CD14-positive monocyte (primary cell): Measurements from ENCODE around the gene DAB2IP. TPM values are rescaled to one million over a fixed set of nuclear protein-coding genes. Genes with fewer than 3 reads are reported as not detected.

ENCODE experiments used
- DNase-seq, 3 donors: peaks; one replicate each; pipeline ENCODE4 v3.0.0-alpha.2; 2011 to 2022
- H2AFZ ChIP-seq: 2 replicates; pipeline ENCODE4 v1.6.0; 2012; ENCODE audit warnings: mild to moderate bottlenecking, low read depth, low read length, inconsistent platforms; ENCODE audit not compliant: insufficient read depth, poor library complexity, severe bottlenecking
- H3K27ac ChIP-seq, 2 donors: 1 replicate in 1 of 2; 2 replicates in 1 of 2; pipeline ENCODE4 v1.5.1; 2012 to 2013; ENCODE audit warnings: low read length in 2 of 2, control low read depth in 1 of 2, inconsistent platforms in 1 of 2, low read depth in 1 of 2, mild to moderate bottlenecking in 1 of 2
- H3K27me3 ChIP-seq, 2 donors: one replicate each; pipeline versions ENCODE4 v1.6.0 to v1.6.1; 2011 to 2013; ENCODE audit warnings: low read length in 2 of 2; ENCODE audit not compliant: control insufficient read depth in 2 of 2, insufficient read depth in 2 of 2
- H3K36me3 ChIP-seq, 2 donors: replicated peaks in 1 of 2; 1 replicate in 1 of 2; 2 replicates in 1 of 2; pipeline versions ENCODE4 v1.5.1 to v1.6.1; 2012 to 2013; ENCODE audit warnings: low read length in 2 of 2, control low read depth in 1 of 2, inconsistent platforms in 1 of 2, mild to moderate bottlenecking in 1 of 2; ENCODE audit not compliant: insufficient read depth in 2 of 2, control insufficient read depth in 1 of 2
- H3K4me1 ChIP-seq, 2 donors: 1 replicate in 1 of 2; 2 replicates in 1 of 2; pipeline versions ENCODE4 v1.5.1 to v1.6.1; 2012 to 2013; ENCODE audit warnings: low read length in 2 of 2, control low read depth in 1 of 2, inconsistent platforms in 1 of 2, mild to moderate bottlenecking in 1 of 2, moderate library complexity in 1 of 2; ENCODE audit not compliant: insufficient read depth in 2 of 2, control insufficient read depth in 1 of 2
- H3K4me2 ChIP-seq: replicated peaks from 2 replicates; pipeline ENCODE3; 2012; ENCODE audit warnings: low read length, moderate library complexity, mild to moderate bottlenecking; ENCODE audit not compliant: poor library complexity, severe bottlenecking; ENCODE audit errors: extremely low read depth
- H3K4me3 ChIP-seq, 3 experiments: fragments of 200-600 bp in 1 of 3; sonication (generic) in 1 of 3; replicated peaks in 1 of 3; 1 replicate in 2 of 3; 2 replicates in 1 of 3; pipeline ENCODE4 v1.5.1; 2011 to 2013; ENCODE audit warnings: low read length in 3 of 3, mild to moderate bottlenecking in 3 of 3, control low read depth in 2 of 3, low read depth in 2 of 3, inconsistent platforms in 1 of 3, moderate library complexity in 1 of 3
- H3K79me2 ChIP-seq: 2 replicates; pipeline ENCODE4 v1.6.0; 2012; ENCODE audit warnings: mild to moderate bottlenecking, control low read depth, inconsistent platforms, low read length, moderate library complexity; ENCODE audit not compliant: insufficient read depth
- H3K9ac ChIP-seq: 2 replicates; pipeline ENCODE4 v1.6.0; 2017; ENCODE audit warnings: low read length, mild to moderate bottlenecking; ENCODE audit not compliant: insufficient read depth, poor library complexity, severe bottlenecking
- H3K9me3 ChIP-seq, 2 donors: replicated peaks in 1 of 2; 1 replicate in 1 of 2; 2 replicates in 1 of 2; pipeline versions ENCODE4 v1.5.1 to v1.6.1; 2012 to 2013; ENCODE audit warnings: low read length in 2 of 2, control low read depth in 1 of 2; ENCODE audit not compliant: control insufficient read depth in 1 of 2, insufficient read depth in 1 of 2
- H4K20me1 ChIP-seq: 2 replicates; pipeline ENCODE4 v1.6.0; 2012; ENCODE audit warnings: mild to moderate bottlenecking, low read length, control low read depth, moderate library complexity; ENCODE audit not compliant: insufficient read depth
- H3K27ac Mint-ChIP-seq, 7 donors: one replicate each; pipeline ENCODE4 v1.8.0; 2020; ENCODE audit warnings: mild to moderate bottlenecking in 7 of 7, mixed read lengths in 7 of 7, moderate library complexity in 6 of 7, inconsistent platforms in 2 of 7
- H3K27me3 Mint-ChIP-seq, 3 donors: one replicate each; pipeline ENCODE4 v1.8.0; 2021 to 2022; ENCODE audit warnings: low read depth in 3 of 3, mild to moderate bottlenecking in 3 of 3, mixed read lengths in 3 of 3, moderate library complexity in 3 of 3, inconsistent platforms in 1 of 3
- H3K36me3 Mint-ChIP-seq, 2 donors: one replicate each; pipeline ENCODE4 v1.8.0; 2020; ENCODE audit warnings: mixed read lengths in 2 of 2, inconsistent platforms in 1 of 2, mild to moderate bottlenecking in 1 of 2
- H3K4me1 Mint-ChIP-seq: one replicate; pipeline ENCODE4 v1.8.0; 2020; ENCODE audit warnings: mild to moderate bottlenecking, mixed read lengths
- H3K4me3 Mint-ChIP-seq, 2 donors: one replicate each; pipeline ENCODE4 v1.8.0; 2020; ENCODE audit warnings: mild to moderate bottlenecking in 2 of 2, mixed read lengths in 2 of 2, moderate library complexity in 1 of 2
- H3K9me3 Mint-ChIP-seq, 7 donors: one replicate each; pipeline ENCODE4 v1.8.0; 2020 to 2022; ENCODE audit warnings: mixed read lengths in 7 of 7, mild to moderate bottlenecking in 6 of 7, moderate library complexity in 6 of 7, inconsistent platforms in 2 of 7
- CTCF ChIP-seq: fragments of 200-600 bp; IDR thresholded peaks from one replicate; pipeline ENCODE4 v1.8.0; 2022; ENCODE audit warnings: antibody characterized with exemption, mild to moderate bottlenecking
- WGBS: methylation state at CpG from one replicate; pipeline ENCODE4 v1.1.5; 2013; ENCODE audit warnings: missing lambda C conversion rate; ENCODE audit not compliant: insufficient coverage; 5-methylcytosine and 5-hydroxymethylcytosine counted together
- intact Hi-C, 2 donors: fragments of 100-400 bp; cut with micrococcal nuclease; formaldehyde crosslinking; loops; one replicate each; pipeline versions ENCODE4 v1.15.0 to v1.15.1; 2023
- polyA plus RNA-seq, 3 donors: library from polyadenylated mRNA; depleted of rRNA in 1 of 3; unstranded in 2 of 3; stranded (reverse) in 1 of 3; fragments of 300-500 nt in 2 of 3; fragments of >200 nt in 1 of 3; fragmentation: Illumina TruSeq in 2 of 3; gene quantifications; 1 replicate in 2 of 3; 2 replicates in 1 of 3; pipeline ENCODE4 v1.2.3, GENCODE V29; 2012 to 2021

The DAB2IP gene
- polyA plus RNA-seq, 3 donors, result 0.13 TPM; not detected in 2

- Histone ChIP-seq H2AFZ (no peak overlapping the region), H3K27me3 (no peaks in the 10 kb centered on the region), H4K20me1 (no peaks in the 10 kb centered on the region), H3K4me1 (no peaks in the 10 kb centered on the region), H3K4me3 (no peak overlapping the region), H3K27ac (no peak overlapping the region), H3K36me3 (no peaks in the 10 kb centered on the region), H3K79me2 (no peaks in the 10 kb centered on the region), H3K9ac (no peak overlapping the region), H3K9me3 (no peaks in the 10 kb centered on the region), H3K4me2 (no peak overlapping the region)
- Mint-ChIP-seq H3K4me1 (no peaks in the 10 kb centered on the region), H3K9me3 (no peaks in the 10 kb centered on the region), H3K27me3 (peaks cover 7 to 11% (median 7%) of the 10 kb centered on the region in 3 donors), H3K4me3 (no peak overlapping the region), H3K36me3 (no peaks in the 10 kb centered on the region), H3K27ac (no peak overlapping the region)
- intact Hi-C loops, result no loop called here
- 97% methylated on average over 7 of the region's 16 CpGs for WGBS
- TF ChIP-seq CTCF, result no peak
- no peak for DNase-seq
Observed at GRCh38 chr9:121675969-121676822, 24.8 kb downstream of the DAB2IP start.

- TF ChIP-seq CTCF, result no peak
- 86% methylated on average over 3 of the region's 4 CpGs for WGBS
- H3K27me3 Mint-ChIP-seq, result peaks cover 7 to 13% (median 8%) of the 10 kb centered on the region in 3 donors
Observed at GRCh38 chr9:121676926-121677325, 25.5 kb downstream of the DAB2IP start.

More at GRCh38 chr9:121676926-121677325, 25.5 kb downstream of the DAB2IP start:
- no peaks in the 10 kb centered on the region for H3K9me3 ChIP-seq
- no peak overlapping the region for H3K4me3 Mint-ChIP-seq
- H4K20me1 ChIP-seq, result no peaks in the 10 kb centered on the region
- H3K4me3 ChIP-seq, result no peak overlapping the region
- no peak overlapping the region for H3K4me2 ChIP-seq
- no peaks in the 10 kb centered on the region for H3K4me1 ChIP-seq
- DNase-seq, result no peak
- H3K27ac Mint-ChIP-seq, result no peak overlapping the region
- H3K36me3 ChIP-seq, result no peaks in the 10 kb centered on the region
- H3K36me3 Mint-ChIP-seq, result no peaks in the 10 kb centered on the region
- no peaks in the 10 kb centered on the region for H3K79me2 ChIP-seq
- intact Hi-C loops, result no loop called here
- no peaks in the 10 kb centered on the region for H3K27me3 ChIP-seq
- no peaks in the 10 kb centered on the region for H3K4me1 Mint-ChIP-seq
- no peak overlapping the region for H3K27ac ChIP-seq
- H3K9me3 Mint-ChIP-seq, result no peaks in the 10 kb centered on the region
- no peak overlapping the region for H3K9ac ChIP-seq
- no peak overlapping the region for H2AFZ ChIP-seq
